Suprapubic skin (tissue), 3 donors: ENCODE measurements around the gene OR6C74.

Source experiments
- POLR2A ChIP-seq, 2 donors: fragments of 450-650 bp; IDR thresholded peaks; one replicate each; pipeline ENCODE4 v1.6.1; 2017; ENCODE audit warnings: antibody characterized with exemption in 2 of 2, mild to moderate bottlenecking in 2 of 2, moderate library complexity in 2 of 2
- TF ChIP-seq, protein P1 (sequence below), 2 donors: fragments of 200-600 bp in 1 of 2; fragments of 450-650 bp in 1 of 2; sonication (generic) in 1 of 2; IDR thresholded peaks; one replicate each; pipeline ENCODE4 v1.5.1; 2016 to 2019; ENCODE audit warnings: antibody characterized with exemption in 2 of 2, mild to moderate bottlenecking in 1 of 2, moderate library complexity in 1 of 2

DNA sequence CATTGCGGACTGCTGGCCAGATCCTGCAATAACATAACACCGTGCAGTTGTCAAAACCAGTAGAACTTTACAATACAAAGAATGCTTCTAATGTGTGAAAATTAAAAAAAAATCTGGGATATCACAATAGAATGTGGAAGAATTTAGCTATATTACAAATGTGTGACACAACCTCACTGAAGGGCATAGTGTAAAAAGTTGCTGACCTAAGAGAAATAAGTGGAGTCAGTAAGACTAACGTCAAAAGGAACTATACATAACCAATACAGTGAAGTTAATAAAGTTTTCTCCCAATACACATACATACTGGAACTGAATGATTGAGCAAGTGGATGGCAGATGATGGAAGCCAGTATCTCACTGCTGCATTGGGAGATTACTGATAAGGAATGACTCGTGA is 12.4 kb downstream of the OR6C74 start:
- TF ChIP-seq, protein P1, sequence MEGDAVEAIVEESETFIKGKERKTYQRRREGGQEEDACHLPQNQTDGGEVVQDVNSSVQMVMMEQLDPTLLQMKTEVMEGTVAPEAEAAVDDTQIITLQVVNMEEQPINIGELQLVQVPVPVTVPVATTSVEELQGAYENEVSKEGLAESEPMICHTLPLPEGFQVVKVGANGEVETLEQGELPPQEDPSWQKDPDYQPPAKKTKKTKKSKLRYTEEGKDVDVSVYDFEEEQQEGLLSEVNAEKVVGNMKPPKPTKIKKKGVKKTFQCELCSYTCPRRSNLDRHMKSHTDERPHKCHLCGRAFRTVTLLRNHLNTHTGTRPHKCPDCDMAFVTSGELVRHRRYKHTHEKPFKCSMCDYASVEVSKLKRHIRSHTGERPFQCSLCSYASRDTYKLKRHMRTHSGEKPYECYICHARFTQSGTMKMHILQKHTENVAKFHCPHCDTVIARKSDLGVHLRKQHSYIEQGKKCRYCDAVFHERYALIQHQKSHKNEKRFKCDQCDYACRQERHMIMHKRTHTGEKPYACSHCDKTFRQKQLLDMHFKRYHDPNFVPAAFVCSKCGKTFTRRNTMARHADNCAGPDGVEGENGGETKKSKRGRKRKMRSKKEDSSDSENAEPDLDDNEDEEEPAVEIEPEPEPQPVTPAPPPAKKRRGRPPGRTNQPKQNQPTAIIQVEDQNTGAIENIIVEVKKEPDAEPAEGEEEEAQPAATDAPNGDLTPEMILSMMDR (IDR thresholded peaks at IDR 0.05), result no peak
- no peak for TF ChIP-seq POLR2A (IDR thresholded peaks at IDR 0.05)
